ENCODE data around the gene ARHGEF26. TPM values are rescaled to one million over a fixed set of nuclear protein-coding genes. Genes with fewer than 3 reads are reported as not detected.

Gene ARHGEF26
- polyA plus RNA-seq, 1 experiment, result 0.05 TPM

GRCh38 chr3:154294016-154294415 lies 172.8 kb downstream of the ARHGEF26 start:
- TF ChIP-seq CTCF (IDR thresholded peaks at IDR 0.05; ENCODE audit: insufficient read depth, low read depth, low read length), result no peak
- Histone ChIP-seq H3K4me3 (ENCODE audit: low read depth, low read length) (no peak overlapping the region), H3K27me3 (ENCODE audit: control insufficient read depth, insufficient read depth, low read length) (no peaks in the 10 kb centered on the region), H3K36me3 (ENCODE audit: control insufficient read depth, insufficient read depth, low read length) (peaks cover 11% of the 10 kb centered on the region)
- no peak for DNase-seq (ENCODE audit: low read depth)
- ChIA-PET CTCF (no interaction called here), POLR2A (no interaction called here)

GRCh38 chr3:154301561-154301960 lies 180.4 kb downstream of the ARHGEF26 start:
- H3K4me3 ChIP-seq (ENCODE audit: low read depth, low read length), result no peak overlapping the region
- H3K36me3 ChIP-seq (ENCODE audit: control insufficient read depth, insufficient read depth, low read length), result peaks cover 11% of the 10 kb centered on the region
- no peak for TF ChIP-seq CTCF (IDR thresholded peaks at IDR 0.05; ENCODE audit: insufficient read depth, low read depth, low read length)
- no peaks in the 10 kb centered on the region for H3K27me3 ChIP-seq (ENCODE audit: control insufficient read depth, insufficient read depth, low read length)
- ChIA-PET CTCF (no interaction called here), POLR2A (no interaction called here)
- DNase-seq (ENCODE audit: low read depth), result no peak

GRCh38 chr3:154304116-154304786 lies 183.1 kb downstream of the ARHGEF26 start:
- ChIA-PET POLR2A (no interaction called here), CTCF (interaction anchor here (1.2 kb wide), 1 partner anchor 10 kb away, joined by 3 read pairs; no protein-coding TSS in a partner anchor)
- no peak for TF ChIP-seq CTCF (IDR thresholded peaks at IDR 0.05; ENCODE audit: insufficient read depth, low read depth, low read length)
- no peak overlapping the region for H3K4me3 ChIP-seq (ENCODE audit: low read depth, low read length)
- DNase-seq (ENCODE audit: low read depth), result peak; percentile 6
- peaks cover 11% of the 10 kb centered on the region for H3K36me3 ChIP-seq (ENCODE audit: control insufficient read depth, insufficient read depth, low read length)
- no peaks in the 10 kb centered on the region for H3K27me3 ChIP-seq (ENCODE audit: control insufficient read depth, insufficient read depth, low read length)

GRCh38 chr3:154304936-154305335 lies 183.7 kb downstream of the ARHGEF26 start:
- TF ChIP-seq CTCF (IDR thresholded peaks at IDR 0.05; ENCODE audit: insufficient read depth, low read depth, low read length), result no peak
- DNase-seq (ENCODE audit: low read depth), result no peak
- no peak overlapping the region for H3K4me3 ChIP-seq (ENCODE audit: low read depth, low read length)
- CTCF ChIA-PET, result interaction anchor here (1.2 kb wide), 1 partner anchor 10 kb away, joined by 3 read pairs; no protein-coding TSS in a partner anchor
- H3K36me3 ChIP-seq (ENCODE audit: control insufficient read depth, insufficient read depth, low read length), result peaks cover 11% of the 10 kb centered on the region
- POLR2A ChIA-PET, result no interaction called here
- no peaks in the 10 kb centered on the region for H3K27me3 ChIP-seq (ENCODE audit: control insufficient read depth, insufficient read depth, low read length)

GRCh38 chr3:154307363-154307762 lies 186.2 kb downstream of the ARHGEF26 start:
- Histone ChIP-seq H3K4me3 (ENCODE audit: low read depth, low read length) (no peak overlapping the region), H3K27me3 (ENCODE audit: control insufficient read depth, insufficient read depth, low read length) (no peaks in the 10 kb centered on the region), H3K36me3 (ENCODE audit: control insufficient read depth, insufficient read depth, low read length) (peaks cover 9% of the 10 kb centered on the region)
- DNase-seq (ENCODE audit: low read depth), result no peak
- ChIA-PET CTCF (no interaction called here), POLR2A (no interaction called here)
- TF ChIP-seq CTCF (IDR thresholded peaks at IDR 0.05; ENCODE audit: insufficient read depth, low read depth, low read length), result no peak

Other genes with a start within 250 kb of the ARHGEF26 start
- 12.4 and 30.8 TPM in 2 replicates for gene DHX36, start 203.1 kb downstream of the ARHGEF26 start, polyA plus RNA-seq (2011; rRNA removed)

Data from BJ (cell line).